Measurements from ENCODE around the gene IL10RB.

The IL10RB gene

GRCh38 chr21:33286076-33286475 lies 19.9 kb downstream of the IL10RB start:
- Histone ChIP-seq H3K27ac (replicated peaks) (no peak overlapping the region), H3K27me3 (ENCODE audit: insufficient read depth, poor library complexity, severe bottlenecking) (no peaks in the 10 kb centered on the region), H3K4me3 (replicated peaks; ENCODE audit: insufficient read depth, low read length) (no peak overlapping the region)
- no peak for DNase-seq (ENCODE audit: low read depth in 1 of 2, low spot score in 1 of 2)
- TF ChIP-seq GABPA (IDR thresholded peaks at IDR 0.05; ENCODE audit: low read depth) (no peak), REST (IDR thresholded peaks at IDR 0.05; ENCODE audit: insufficient replicate concordance, low read depth) (no peak), POLR2AphosphoS5 (IDR thresholded peaks at IDR 0.05; ENCODE audit: low read depth) (no peak), CTCF (IDR thresholded peaks at IDR 0.05; ENCODE audit: insufficient read depth, low read length) (no peak), SPI1 (IDR thresholded peaks at IDR 0.05; ENCODE audit: borderline replicate concordance, low read depth) (no peak)

GRCh38 chr21:33286600-33287456 lies 20.7 kb downstream of the IL10RB start:
- no peak overlapping the region for H3K27ac ChIP-seq (replicated peaks)
- no peaks in the 10 kb centered on the region for H3K27me3 ChIP-seq (ENCODE audit: insufficient read depth, poor library complexity, severe bottlenecking)
- H3K4me3 ChIP-seq (replicated peaks; ENCODE audit: insufficient read depth, low read length), result no peak overlapping the region
- DNase-seq (ENCODE audit: low read depth in 1 of 2, low spot score in 1 of 2), result no peak
- TF ChIP-seq SPI1 (IDR thresholded peaks at IDR 0.05; ENCODE audit: borderline replicate concordance, low read depth), result no peak
- TF ChIP-seq CTCF (IDR thresholded peaks at IDR 0.05; ENCODE audit: insufficient read depth, low read length), result no peak
- TF ChIP-seq REST (IDR thresholded peaks at IDR 0.05; ENCODE audit: insufficient replicate concordance, low read depth), result no peak
- no peak for TF ChIP-seq GABPA (IDR thresholded peaks at IDR 0.05; ENCODE audit: low read depth)
- no peak for TF ChIP-seq POLR2AphosphoS5 (IDR thresholded peaks at IDR 0.05; ENCODE audit: low read depth)

- H3K27me3 ChIP-seq (ENCODE audit: insufficient read depth, poor library complexity, severe bottlenecking), result no peaks in the 10 kb centered on the region
- H3K27ac ChIP-seq (replicated peaks), result no peak overlapping the region
- no peak for DNase-seq (ENCODE audit: low read depth in 1 of 2, low spot score in 1 of 2)
- no peak for TF ChIP-seq GABPA (IDR thresholded peaks at IDR 0.05; ENCODE audit: low read depth)
- TF ChIP-seq POLR2AphosphoS5 (IDR thresholded peaks at IDR 0.05; ENCODE audit: low read depth), result no peak
- TF ChIP-seq REST (IDR thresholded peaks at IDR 0.05; ENCODE audit: insufficient replicate concordance, low read depth), result no peak
- no peak for TF ChIP-seq SPI1 (IDR thresholded peaks at IDR 0.05; ENCODE audit: borderline replicate concordance, low read depth)
- TF ChIP-seq CTCF (IDR thresholded peaks at IDR 0.05; ENCODE audit: insufficient read depth, low read length), result no peak
- H3K4me3 ChIP-seq (replicated peaks; ENCODE audit: insufficient read depth, low read length), result no peak overlapping the region
Observed at GRCh38 chr21:33289199-33289819, 23.1 kb downstream of the IL10RB start.

Measured in HL-60 (cell line).